EH (cell line): Measurements from ENCODE around the gene MAPK1.
"Not testable (repeated sequence)": the region's sequence is repeated elsewhere in the genome, so short reads cannot be mapped to it uniquely, and the experiment has no call there.

Experiments
- DNase-seq: peaks from one replicate; pipeline ENCODE4 v3.0.0-alpha.2; 2015; ENCODE audit warnings: low read depth

The MAPK1 gene

GRCh38 chr22:21754523-21754922, 112.9 kb downstream of the MAPK1 start:
- no peak for DNase-seq

GRCh38 chr22:21753374-21754111, 113.9 kb downstream of the MAPK1 start:
- DNase-seq: no peak

- DNase-seq: no peak
These were observed 115.2 kb downstream of the MAPK1 start for GRCh38 chr22:21752276-21752675.

GRCh38 chr22:21745948-21746347, 121.5 kb downstream of the MAPK1 start:
- no peak for DNase-seq

- peak; percentile 34 for DNase-seq
These were observed 122.5 kb downstream of the MAPK1 start for GRCh38 chr22:21744917-21745316.

GRCh38 chr22:21741790-21742189, 125.7 kb downstream of the MAPK1 start:
- DNase-seq: no peak

GRCh38 chr22:21741059-21741458, 126.4 kb downstream of the MAPK1 start:
- DNase-seq: no peak

- DNase-seq: no peak
These were observed 127.5 kb downstream of the MAPK1 start for GRCh38 chr22:21739828-21740377.

- no peak for DNase-seq
These were observed 128.5 kb downstream of the MAPK1 start for GRCh38 chr22:21738966-21739365.

- no peak for DNase-seq
These were observed 129.4 kb downstream of the MAPK1 start for GRCh38 chr22:21738081-21738480.

GRCh38 chr22:21736948-21737347, 130.5 kb downstream of the MAPK1 start:
- no peak for DNase-seq

- DNase-seq: no peak
These were observed 131.3 kb downstream of the MAPK1 start for GRCh38 chr22:21736084-21736642.

- DNase-seq: peak; percentile 96
These were observed 132.0 kb downstream of the MAPK1 start, which contains the start of gene YPEL1 for GRCh38 chr22:21735200-21736083. YPEL1 (minus strand) TSS chr22:21735794; CDS start chr22:21710744, 25,050 bp downstream.

GRCh38 chr22:21734540-21735199, 132.8 kb downstream of the MAPK1 start:
- DNase-seq: no peak

GRCh38 chr22:21731503-21731902, 135.9 kb downstream of the MAPK1 start:
- DNase-seq: no peak

- DNase-seq: no peak
These were observed 136.7 kb downstream of the MAPK1 start for GRCh38 chr22:21730535-21731308.

GRCh38 chr22:21729184-21729583, 138.3 kb downstream of the MAPK1 start:
- not testable (repeated sequence) for DNase-seq

- no peak for DNase-seq
These were observed 139.2 kb downstream of the MAPK1 start for GRCh38 chr22:21728270-21728669.

- DNase-seq: no peak
These were observed 139.7 kb downstream of the MAPK1 start for GRCh38 chr22:21727768-21728167.

- DNase-seq: no peak
These were observed 140.3 kb downstream of the MAPK1 start for GRCh38 chr22:21727159-21727558.

- peak; percentile 20 for DNase-seq
These were observed 140.8 kb downstream of the MAPK1 start for GRCh38 chr22:21726650-21727049.
